IMR-90 (cell line): ENCODE results near the gene CADM1. TPM values are rescaled to one million over a fixed set of nuclear protein-coding genes. Genes with fewer than 3 reads are reported as not detected.

Source experiments
- ATAC-seq: fragments of 200-7000 bp; cut with Tn5 transposase; 2 replicates; pipeline ENCODE4 v1.9.1; 2020; ENCODE audit warnings: low read depth, mild to moderate bottlenecking, moderate library complexity
- BruUV-seq: library from RNA; stranded (reverse); fragments of 400-500 nt; replicated peaks from 2 replicates; lab custom pipeline; 2021; lab: Mats Ljungman, UMichigan
- CTCF ChIA-PET: fragments of 300-600 bp; formaldehyde crosslinking; extraction: SDS; loops from one replicate; lab custom pipeline; 2021; ENCODE audit warnings: antibody characterized with exemption; lab: Yijun Ruan, JAX
- POLR2A ChIA-PET: fragments of 300-600 bp; sonication (Branson Sonifier 250); formaldehyde crosslinking; loops from one replicate; lab custom pipeline; 2022; ENCODE audit warnings: antibody characterized with exemption; ENCODE audit not compliant: unreplicated experiment; lab: Charles Lee
- DNase-seq: peaks from one replicate; pipeline ENCODE4 v3.0.0; 2013
- H2AFZ ChIP-seq: replicated peaks from 2 replicates; pipeline ENCODE3; 2013; ENCODE audit warnings: low read length, mild to moderate bottlenecking; ENCODE audit not compliant: poor library complexity
- H2AK5ac ChIP-seq: 2 replicates; pipeline ENCODE4 v1.6.1; 2013; ENCODE audit warnings: low read depth, low read length, inconsistent platforms
- H2AK9ac ChIP-seq: replicated peaks from 2 replicates; pipeline ENCODE3; 2013; ENCODE audit warnings: mild to moderate bottlenecking, low read depth, low read length, moderate library complexity; ENCODE audit not compliant: poor library complexity
- H2BK120ac ChIP-seq: 2 replicates; pipeline ENCODE4 v1.6.1; 2013; ENCODE audit warnings: low read depth, low read length, inconsistent platforms
- H2BK15ac ChIP-seq: 3 replicates; pipeline ENCODE4 v1.6.1; 2013; ENCODE audit warnings: low read depth, low read length, inconsistent platforms
- H2BK20ac ChIP-seq: 2 replicates; pipeline ENCODE4 v1.6.1; 2013; ENCODE audit warnings: low read depth, mild to moderate bottlenecking, inconsistent platforms, low read length, moderate library complexity
- H2BK5ac ChIP-seq: 2 replicates; pipeline ENCODE4 v1.6.1; 2013; ENCODE audit warnings: mild to moderate bottlenecking, low read depth, low read length, inconsistent platforms; ENCODE audit not compliant: poor library complexity, severe bottlenecking
- H3K14ac ChIP-seq: replicated peaks from 2 replicates; pipeline ENCODE4 v1.6.1; 2013; ENCODE audit warnings: low read depth, low read length, inconsistent platforms
- H3K18ac ChIP-seq: 2 replicates; pipeline ENCODE4 v1.6.1; 2013; ENCODE audit warnings: low read depth, low read length, control low read depth
- H3K23ac ChIP-seq: 2 replicates; pipeline ENCODE4 v1.6.1; 2013; ENCODE audit warnings: low read depth, low read length, inconsistent platforms
- H3K27ac ChIP-seq: 2 replicates; pipeline ENCODE4 v1.5.1; 2013; ENCODE audit warnings: mild to moderate bottlenecking, control low read depth, low read length; ENCODE audit not compliant: insufficient read depth
- H3K27me3 ChIP-seq: 2 replicates; pipeline ENCODE4 v1.6.1; 2013; ENCODE audit warnings: low read length; ENCODE audit not compliant: control insufficient read depth, insufficient read depth
- H3K36me3 ChIP-seq: 2 replicates; pipeline ENCODE4 v1.6.1; 2013; ENCODE audit warnings: low read length, mixed read lengths; ENCODE audit not compliant: control insufficient read depth, insufficient read depth
- H3K4ac ChIP-seq: 2 replicates; pipeline ENCODE4 v1.6.1; 2013; ENCODE audit warnings: low read depth, low read length, inconsistent platforms
- H3K4me1 ChIP-seq: 2 replicates; pipeline ENCODE4 v1.6.1; 2013; ENCODE audit warnings: low read length, mixed read lengths; ENCODE audit not compliant: control insufficient read depth, insufficient read depth
- H3K4me2 ChIP-seq: 2 replicates; pipeline ENCODE4 v1.6.1; 2013; ENCODE audit warnings: low read depth, mild to moderate bottlenecking, control low read depth, low read length, moderate library complexity
- H3K4me3 ChIP-seq: 2 replicates; pipeline ENCODE4 v1.5.1; 2013; ENCODE audit warnings: low read depth, mild to moderate bottlenecking, control low read depth, low read length, moderate library complexity; ENCODE audit not compliant: insufficient read depth
- H3K56ac ChIP-seq: 2 replicates; pipeline ENCODE4 v1.6.1; 2013; ENCODE audit warnings: low read length, inconsistent platforms; ENCODE audit not compliant: insufficient read depth; ENCODE audit errors: extremely low read depth
- H3K79me1 ChIP-seq, 2 experiments: 2 replicates each; pipeline ENCODE4 v1.6.1; 2013; ENCODE audit warnings: low read length in 2 of 2, inconsistent platforms in 1 of 2, low read depth in 1 of 2
- H3K9ac ChIP-seq: 2 replicates; pipeline ENCODE4 v1.6.1; 2013; ENCODE audit warnings: low read depth, low read length, control low read depth
- H3K9me1 ChIP-seq: 2 replicates; pipeline ENCODE4 v1.6.1; 2013; ENCODE audit warnings: low read length, inconsistent platforms; ENCODE audit not compliant: insufficient read depth
- H3K9me3 ChIP-seq: 2 replicates; pipeline ENCODE4 v1.6.1; 2013; ENCODE audit warnings: low read length; ENCODE audit not compliant: control insufficient read depth, insufficient read depth
- H4K20me1 ChIP-seq: 2 replicates; pipeline ENCODE4 v1.6.1; 2013; ENCODE audit warnings: low read length, inconsistent platforms; ENCODE audit not compliant: insufficient read depth
- H4K5ac ChIP-seq: 2 replicates; pipeline ENCODE4 v1.6.1; 2013; ENCODE audit warnings: mild to moderate bottlenecking, low read depth, low read length, control low read depth
- H4K8ac ChIP-seq, 2 experiments: 2 replicates each; pipeline ENCODE4 v1.6.1; 2013; ENCODE audit warnings: low read depth in 2 of 2, low read length in 2 of 2, control low read depth in 1 of 2, inconsistent platforms in 1 of 2
- H4K91ac ChIP-seq: 2 replicates; pipeline ENCODE4 v1.6.1; 2013; ENCODE audit warnings: low read depth, low read length, inconsistent platforms; ENCODE audit not compliant: insufficient read depth
- MXI1 ChIP-seq: IDR thresholded peaks from 2 replicates; pipeline ENCODE4 v1.6.1; 2012; ENCODE audit warnings: low read depth, mild to moderate bottlenecking, low read length, moderate library complexity, borderline replicate concordance
- WGBS, 2 experiments: methylation state at CpG; one replicate each; pipeline versions ENCODE4 v1.1.5 to v1.1.7; 2013; ENCODE audit warnings: missing lambda C conversion rate in 2 of 2; ENCODE audit not compliant: insufficient read length in 1 of 2; ENCODE audit errors: extremely low coverage in 2 of 2; 5-methylcytosine and 5-hydroxymethylcytosine counted together
- dilution Hi-C: fragments of 300-500 bp; cut with HindIII; formaldehyde crosslinking; loops from one replicate; pipeline ENCODE4 v1.14.3; 2018; ENCODE audit warnings: low sequenced_read_pairs; ENCODE audit not compliant: unreplicated experiment
- in situ Hi-C: fragments of 300-500 bp; cut with MboI; formaldehyde crosslinking; loops from 3 replicates; pipeline ENCODE4 v1.14.3; 2019; ENCODE audit warnings: low sequenced_read_pairs, inconsistent platforms, mixed read lengths
- intact Hi-C: fragments of 100-400 bp; cut with micrococcal nuclease; formaldehyde crosslinking; loops from 2 replicates; pipeline ENCODE4 v1.10.0; 2022
- polyA plus RNA-seq, 3 experiments: library from polyadenylated mRNA; depleted of rRNA; stranded (reverse); fragments of >200 nt; gene quantifications; 2 replicates each; pipeline ENCODE4 v1.2.3, GENCODE V29; 2012; ENCODE audit warnings: low replicate concordance in 1 of 3
- total RNA-seq: library from RNA; depleted of rRNA; stranded (reverse); fragments of >200 nt; gene quantifications from 2 replicates; pipeline ENCODE4 v1.2.3, GENCODE V29; 2012

CADM1 gene
- total and polyA plus RNA-seq, 2 of the 4 experiments (the other 2 are of a cell fraction) = 28.8 to 77.1 TPM

GRCh38 chr11:115238086-115238485, 266.1 kb downstream of the CADM1 start:
- no peak overlapping the region for H4K8ac ChIP-seq
- no peak overlapping the region for H3K9ac ChIP-seq
- no peak overlapping the region for H2BK20ac ChIP-seq
- no peak overlapping the region for H2BK15ac ChIP-seq
- no peak overlapping the region for H3K27ac ChIP-seq
- CTCF ChIA-PET = no interaction called here
- H3K4me2 ChIP-seq = no peak overlapping the region
- in situ Hi-C loops = no loop called here
- ATAC-seq = no peak
- no peak overlapping the region for H4K5ac ChIP-seq
- no peak overlapping the region for H2AK9ac ChIP-seq
- H3K36me3 ChIP-seq = peaks cover 2% of the 10 kb centered on the region; the same call in 1 of the 2 replicates
- intact Hi-C loops = no loop called here
- no peak overlapping the region for H3K23ac ChIP-seq
- dilution Hi-C loops = no loop called here
- BruUV-seq = no TSS peak
- no peak for DNase-seq
- no peak overlapping the region for H3K14ac ChIP-seq
- POLR2A ChIA-PET = no interaction called here
- no peaks in the 10 kb centered on the region for H4K20me1 ChIP-seq
- no peak overlapping the region for H3K18ac ChIP-seq
- H3K4me1 ChIP-seq = no peaks in the 10 kb centered on the region
- no peak overlapping the region for H3K4me3 ChIP-seq
- no peaks in the 10 kb centered on the region for H3K27me3 ChIP-seq
- WGBS, 2 experiments = no CpG with 5 or more reads among the region's 4 CpGs
- no peaks in the 10 kb centered on the region for H3K9me1 ChIP-seq
- no peak overlapping the region for H2AK5ac ChIP-seq
- no peaks in the 10 kb centered on the region for H3K9me3 ChIP-seq
- no peaks in the 10 kb centered on the region for H3K79me1 ChIP-seq
- TF ChIP-seq MXI1 = no peak
- H2BK5ac ChIP-seq = no peak overlapping the region
- no peak overlapping the region for H3K56ac ChIP-seq
- H3K4ac ChIP-seq = no peak overlapping the region
- no peak overlapping the region for H2AFZ ChIP-seq
- no peak overlapping the region for H2BK120ac ChIP-seq
- no peak overlapping the region for H4K91ac ChIP-seq
